Trophoblast cell (in vitro differentiated cells and primary cell): ENCODE results near the gene FTSJ1.
"Not testable (repeated sequence)": the region's sequence is repeated elsewhere in the genome, so short reads cannot be mapped to it uniquely, and the experiment has no call there.

Experiments used
- DNase-seq, 2 donors: peaks; one replicate each; pipeline ENCODE4 v3.0.0-alpha.2; 2016
- H2AFZ ChIP-seq: 2 replicates; pipeline ENCODE4 v1.6.1; 2013; ENCODE audit warnings: low read length, moderate library complexity, mild to moderate bottlenecking; ENCODE audit not compliant: insufficient read depth, poor library complexity
- H2AK5ac ChIP-seq: 2 replicates; pipeline ENCODE4 v1.6.1; 2013; ENCODE audit warnings: mild to moderate bottlenecking, low read length
- H2BK120ac ChIP-seq: 2 replicates; pipeline ENCODE4 v1.6.1; 2013; ENCODE audit warnings: low read length, mild to moderate bottlenecking, moderate library complexity; ENCODE audit not compliant: insufficient read depth, poor library complexity
- H2BK12ac ChIP-seq: 2 replicates; pipeline ENCODE4 v1.6.1; 2013; ENCODE audit warnings: mild to moderate bottlenecking, low read length, moderate library complexity
- H2BK5ac ChIP-seq: 2 replicates; pipeline ENCODE4 v1.6.1; 2013; ENCODE audit warnings: low read length, low read depth, moderate library complexity, mild to moderate bottlenecking; ENCODE audit not compliant: poor library complexity
- H3K14ac ChIP-seq: 2 replicates; pipeline ENCODE4 v1.6.1; 2013; ENCODE audit warnings: mild to moderate bottlenecking, low read length
- H3K18ac ChIP-seq: 2 replicates; pipeline ENCODE4 v1.6.1; 2013; ENCODE audit warnings: mild to moderate bottlenecking, low read length
- H3K23ac ChIP-seq: 2 replicates; pipeline ENCODE4 v1.6.1; 2013; ENCODE audit warnings: low read length
- H3K27ac ChIP-seq: 2 replicates; pipeline ENCODE4 v1.5.1; 2013; ENCODE audit warnings: low read depth, mild to moderate bottlenecking, inconsistent platforms, low read length, moderate library complexity
- H3K27me3 ChIP-seq: 2 replicates; pipeline ENCODE4 v1.6.1; 2013; ENCODE audit warnings: inconsistent platforms, mild to moderate bottlenecking, low read length, moderate library complexity; ENCODE audit not compliant: insufficient read depth
- H3K36me3 ChIP-seq, 2 experiments: 1 replicate in 1 of 2; 2 replicates in 1 of 2; pipeline ENCODE4 v1.6.1; 2013; ENCODE audit warnings: low read length in 2 of 2, mild to moderate bottlenecking in 2 of 2, moderate library complexity in 1 of 2; ENCODE audit not compliant: insufficient read depth in 2 of 2, control insufficient read depth in 1 of 2
- H3K4ac ChIP-seq: 2 replicates; pipeline ENCODE4 v1.6.1; 2013; ENCODE audit warnings: low read depth, mild to moderate bottlenecking, low read length, moderate library complexity
- H3K4me1 ChIP-seq, 2 experiments: 1 replicate in 1 of 2; 2 replicates in 1 of 2; pipeline ENCODE4 v1.6.1; 2013; ENCODE audit warnings: low read length in 2 of 2, mild to moderate bottlenecking in 2 of 2, moderate library complexity in 1 of 2; ENCODE audit not compliant: insufficient read depth in 2 of 2, control insufficient read depth in 1 of 2
- H3K4me2 ChIP-seq: 2 replicates; pipeline ENCODE4 v1.6.1; 2013; ENCODE audit warnings: inconsistent platforms, mild to moderate bottlenecking, low read length, moderate library complexity
- H3K4me3 ChIP-seq: 2 replicates; pipeline ENCODE4 v1.5.1; 2013; ENCODE audit warnings: mild to moderate bottlenecking, low read depth, low read length, inconsistent platforms
- H3K79me1 ChIP-seq: one replicate; pipeline ENCODE4 v1.6.1; 2013; ENCODE audit warnings: low read length
- H3K79me2 ChIP-seq: 2 replicates; pipeline ENCODE4 v1.6.1; 2013; ENCODE audit warnings: low read length, mild to moderate bottlenecking; ENCODE audit not compliant: control insufficient read depth, insufficient read depth, poor library complexity
- H3K9ac ChIP-seq: 2 replicates; pipeline ENCODE4 v1.6.1; 2013; ENCODE audit warnings: mild to moderate bottlenecking, low read length
- H3K9me3 ChIP-seq: 2 replicates; pipeline ENCODE4 v1.6.1; 2013; ENCODE audit warnings: low read depth, mild to moderate bottlenecking, control low read depth, inconsistent platforms, low read length; ENCODE audit not compliant: insufficient read depth
- H4K12ac ChIP-seq: 2 replicates; pipeline ENCODE4 v1.6.1; 2013; ENCODE audit warnings: low read depth, mild to moderate bottlenecking, low read length, moderate library complexity
- H4K8ac ChIP-seq: 2 replicates; pipeline ENCODE4 v1.6.1; 2013; ENCODE audit warnings: low read depth, mild to moderate bottlenecking, low read length, moderate library complexity
- H4K91ac ChIP-seq: one replicate; pipeline ENCODE4 v1.6.1; 2013; ENCODE audit warnings: low read depth, mild to moderate bottlenecking, low read length, moderate library complexity
- WGBS: extraction: QIAGEN DNeasy Blood & Tissue Kit; methylation state at CpG from one replicate; pipeline ENCODE4 v1.1.7; 2013; ENCODE audit warnings: missing lambda C conversion rate; ENCODE audit not compliant: insufficient read length, insufficient coverage; ENCODE audit errors: extremely low coverage; 5-methylcytosine and 5-hydroxymethylcytosine counted together

Gene FTSJ1

DNA sequence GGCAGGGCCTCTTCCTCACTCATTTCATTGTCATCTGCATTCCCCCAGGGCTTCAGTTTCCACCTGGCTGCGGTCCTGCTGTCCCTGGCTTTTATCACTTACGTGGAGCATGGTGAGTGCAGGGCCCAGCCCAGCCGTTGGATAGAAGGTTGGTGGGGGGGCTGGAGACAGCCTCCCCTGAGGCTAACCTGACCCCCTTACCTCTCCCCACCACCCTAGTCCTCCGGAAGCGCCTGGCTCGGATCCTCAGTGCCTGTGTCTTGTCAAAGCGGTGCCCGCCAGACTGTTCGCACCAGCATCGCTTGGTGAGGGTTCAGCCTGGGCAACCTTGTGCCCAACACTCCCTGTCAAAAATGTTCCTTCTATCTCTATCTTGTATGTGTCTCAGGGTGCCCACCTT, 39.8 kb downstream of the FTSJ1 start:
- H4K91ac ChIP-seq = peak overlapping the region; percentile 28
- H2AK5ac ChIP-seq = no peak overlapping the region
- H2BK120ac ChIP-seq = no peak overlapping the region
- no peak overlapping the region for H2AFZ ChIP-seq
- peak in 1 of 2 donors; percentile 33 for DNase-seq
- no peak overlapping the region for H3K4ac ChIP-seq
- H3K4me3 ChIP-seq = no peak overlapping the region
- no peak overlapping the region for H2BK5ac ChIP-seq
- no peak overlapping the region for H3K18ac ChIP-seq
- H3K36me3 ChIP-seq = peaks cover 0 to 2% of the 10 kb centered on the region in 2 experiments
- WGBS = no CpG with 5 or more reads among the region's 10 CpGs
- no peaks in the 10 kb centered on the region for H3K27me3 ChIP-seq
- no peak overlapping the region for H3K9ac ChIP-seq
- H3K23ac ChIP-seq = no peak overlapping the region
- H4K12ac ChIP-seq = no peak overlapping the region
- peaks cover 14% of the 10 kb centered on the region for H3K79me1 ChIP-seq
- no peak overlapping the region for H3K4me2 ChIP-seq
- H2BK12ac ChIP-seq = peak overlapping the region; percentile 6
- H3K27ac ChIP-seq = no peak overlapping the region
- H3K14ac ChIP-seq = no peak overlapping the region
- peaks cover 2% of the 10 kb centered on the region for H3K9me3 ChIP-seq
- H3K79me2 ChIP-seq = no peaks in the 10 kb centered on the region
- H4K8ac ChIP-seq = no peak overlapping the region
- H3K4me1 ChIP-seq = peaks cover 25 to 40% of the 10 kb centered on the region in 2 experiments

DNA sequence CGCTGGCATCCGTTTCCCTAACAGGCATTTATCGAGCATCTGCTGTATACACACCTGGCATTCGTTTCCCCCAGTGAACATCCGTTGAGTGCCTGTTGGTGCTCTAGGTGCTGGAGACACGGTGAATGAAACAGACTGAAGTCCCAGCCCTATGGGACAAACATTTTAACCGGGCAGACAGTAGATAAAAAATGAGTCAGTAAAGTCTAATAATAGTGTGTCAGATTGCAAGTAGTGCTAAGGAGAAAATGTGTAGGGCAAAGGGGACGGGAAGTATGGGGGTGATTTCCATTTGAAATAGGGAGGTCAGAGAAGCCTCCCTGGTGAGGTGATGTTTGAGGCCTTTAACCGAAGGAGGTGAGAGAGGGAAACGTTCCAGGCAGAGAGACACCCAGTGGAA, 40.3 kb downstream of the FTSJ1 start:
- Histone ChIP-seq H3K18ac (no peak overlapping the region), H3K36me3 (peaks cover 0 to 2% of the 10 kb centered on the region in 2 experiments), H3K4me1 (peaks cover 29 to 38% of the 10 kb centered on the region in 2 experiments), H3K9ac (no peak overlapping the region), H3K27ac (no peak overlapping the region), H4K91ac (peak overlapping the region; percentile 28), H3K23ac (no peak overlapping the region), H3K4ac (no peak overlapping the region), H3K9me3 (peaks cover 2% of the 10 kb centered on the region), H2BK5ac (no peak overlapping the region), H3K79me1 (peaks cover 17% of the 10 kb centered on the region), H2AFZ (no peak overlapping the region), H3K14ac (no peak overlapping the region), H4K12ac (no peak overlapping the region), H3K4me3 (no peak overlapping the region), H3K27me3 (no peaks in the 10 kb centered on the region), H4K8ac (no peak overlapping the region), H2BK120ac (no peak overlapping the region), H3K4me2 (no peak overlapping the region), H2AK5ac (no peak overlapping the region), H3K79me2 (no peaks in the 10 kb centered on the region), H2BK12ac (peak overlapping the region; percentile 6)
- no CpG with 5 or more reads among the region's 10 CpGs for WGBS
- DNase-seq = no peak

DNA sequence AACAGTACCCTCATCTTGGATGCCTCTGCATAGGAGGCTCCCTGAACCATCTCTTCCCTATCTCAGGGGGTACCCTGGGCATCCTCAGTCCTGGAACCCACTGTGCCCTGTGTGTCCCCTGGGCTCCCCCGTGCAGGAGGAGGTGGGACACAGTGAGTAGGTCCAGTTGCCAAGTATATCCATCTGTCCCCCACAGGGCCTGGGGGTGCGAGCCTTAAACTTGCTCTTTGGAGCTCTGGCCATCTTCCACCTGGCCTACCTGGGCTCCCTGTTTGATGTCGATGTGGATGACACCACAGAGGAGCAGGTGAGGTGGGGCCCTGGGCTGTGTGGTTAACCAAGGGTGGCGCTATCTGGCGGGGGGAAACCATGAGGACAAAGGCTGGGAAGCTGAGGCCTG, 41.0 kb downstream of the FTSJ1 start:
- Histone ChIP-seq H2BK120ac (no peak overlapping the region), H3K27ac (no peak overlapping the region), H3K4ac (no peak overlapping the region), H4K91ac (no peak overlapping the region), H3K4me1 (peaks cover 29 to 38% of the 10 kb centered on the region in 2 experiments), H4K8ac (no peak overlapping the region), H3K79me1 (peaks cover 17% of the 10 kb centered on the region), H3K4me2 (no peak overlapping the region), H3K9me3 (peaks cover 2% of the 10 kb centered on the region), H2AFZ (no peak overlapping the region), H3K9ac (no peak overlapping the region), H2BK12ac (no peak overlapping the region), H3K27me3 (no peaks in the 10 kb centered on the region), H3K36me3 (peaks cover 0 to 2% of the 10 kb centered on the region in 2 experiments), H2BK5ac (no peak overlapping the region), H3K79me2 (no peaks in the 10 kb centered on the region), H3K18ac (no peak overlapping the region), H4K12ac (no peak overlapping the region), H3K4me3 (no peak overlapping the region), H3K23ac (no peak overlapping the region), H2AK5ac (no peak overlapping the region), H3K14ac (no peak overlapping the region)
- no peak for DNase-seq
- no CpG with 5 or more reads among the region's 5 CpGs for WGBS

DNA sequence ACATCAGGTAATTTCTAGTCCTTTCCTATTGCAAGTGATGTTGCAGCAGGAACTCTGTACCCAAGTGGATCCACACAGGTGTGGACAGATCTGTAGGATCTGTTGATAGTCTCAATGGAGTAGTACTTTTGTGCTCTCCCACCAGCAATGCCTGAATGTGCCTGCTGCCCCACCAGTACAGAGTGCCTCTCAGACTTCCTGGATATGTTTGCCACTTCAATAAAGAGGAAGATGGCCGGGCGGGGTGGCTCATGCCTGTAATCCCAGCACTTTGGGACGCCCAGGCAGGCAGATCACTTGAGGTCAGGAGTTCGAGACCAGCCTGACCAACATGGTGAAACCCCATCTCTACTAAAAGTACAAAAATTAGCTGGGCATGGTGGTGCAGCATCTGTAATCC, 43.5 kb downstream of the FTSJ1 start:
- H3K27ac ChIP-seq, H3K79me1 ChIP-seq, H4K91ac ChIP-seq, H4K8ac ChIP-seq, H3K4ac ChIP-seq, H3K18ac ChIP-seq, H3K4me2 ChIP-seq, H2AFZ ChIP-seq, H3K14ac ChIP-seq, H3K27me3 ChIP-seq, H3K9me3 ChIP-seq, H3K79me2 ChIP-seq, DNase-seq, H3K4me3 ChIP-seq, H3K9ac ChIP-seq, H2BK120ac ChIP-seq, H4K12ac ChIP-seq, H2BK5ac ChIP-seq, H2BK12ac ChIP-seq, H3K23ac ChIP-seq, H2AK5ac ChIP-seq, H3K36me3 ChIP-seq: not testable (repeated sequence)
- H3K4me1 ChIP-seq = peaks cover 17 to 19% of the 10 kb centered on the region in 2 experiments
- WGBS = no CpG with 5 or more reads among the region's 4 CpGs
